Trophoblast cell (in vitro differentiated cells and primary cell): ENCODE measurements around the gene RAD9A.

Source experiments
- DNase-seq, 2 donors: peaks; one replicate each; pipeline ENCODE4 v3.0.0-alpha.2; 2016
- H2AFZ ChIP-seq: 2 replicates; pipeline ENCODE4 v1.6.1; 2013; ENCODE audit warnings: low read length, moderate library complexity, mild to moderate bottlenecking; ENCODE audit not compliant: insufficient read depth, poor library complexity
- H2AK5ac ChIP-seq: 2 replicates; pipeline ENCODE4 v1.6.1; 2013; ENCODE audit warnings: mild to moderate bottlenecking, low read length
- H2BK120ac ChIP-seq: 2 replicates; pipeline ENCODE4 v1.6.1; 2013; ENCODE audit warnings: low read length, mild to moderate bottlenecking, moderate library complexity; ENCODE audit not compliant: insufficient read depth, poor library complexity
- H2BK12ac ChIP-seq: 2 replicates; pipeline ENCODE4 v1.6.1; 2013; ENCODE audit warnings: mild to moderate bottlenecking, low read length, moderate library complexity
- H2BK5ac ChIP-seq: 2 replicates; pipeline ENCODE4 v1.6.1; 2013; ENCODE audit warnings: low read length, low read depth, moderate library complexity, mild to moderate bottlenecking; ENCODE audit not compliant: poor library complexity
- H3K14ac ChIP-seq: 2 replicates; pipeline ENCODE4 v1.6.1; 2013; ENCODE audit warnings: mild to moderate bottlenecking, low read length
- H3K18ac ChIP-seq: 2 replicates; pipeline ENCODE4 v1.6.1; 2013; ENCODE audit warnings: mild to moderate bottlenecking, low read length
- H3K23ac ChIP-seq: 2 replicates; pipeline ENCODE4 v1.6.1; 2013; ENCODE audit warnings: low read length
- H3K27ac ChIP-seq: 2 replicates; pipeline ENCODE4 v1.5.1; 2013; ENCODE audit warnings: low read depth, mild to moderate bottlenecking, inconsistent platforms, low read length, moderate library complexity
- H3K27me3 ChIP-seq: 2 replicates; pipeline ENCODE4 v1.6.1; 2013; ENCODE audit warnings: inconsistent platforms, mild to moderate bottlenecking, low read length, moderate library complexity; ENCODE audit not compliant: insufficient read depth
- H3K36me3 ChIP-seq, 2 experiments: 1 replicate in 1 of 2; 2 replicates in 1 of 2; pipeline ENCODE4 v1.6.1; 2013; ENCODE audit warnings: low read length in 2 of 2, mild to moderate bottlenecking in 2 of 2, moderate library complexity in 1 of 2; ENCODE audit not compliant: insufficient read depth in 2 of 2, control insufficient read depth in 1 of 2
- H3K4ac ChIP-seq: 2 replicates; pipeline ENCODE4 v1.6.1; 2013; ENCODE audit warnings: low read depth, mild to moderate bottlenecking, low read length, moderate library complexity
- H3K4me1 ChIP-seq, 2 experiments: 1 replicate in 1 of 2; 2 replicates in 1 of 2; pipeline ENCODE4 v1.6.1; 2013; ENCODE audit warnings: low read length in 2 of 2, mild to moderate bottlenecking in 2 of 2, moderate library complexity in 1 of 2; ENCODE audit not compliant: insufficient read depth in 2 of 2, control insufficient read depth in 1 of 2
- H3K4me2 ChIP-seq: 2 replicates; pipeline ENCODE4 v1.6.1; 2013; ENCODE audit warnings: inconsistent platforms, mild to moderate bottlenecking, low read length, moderate library complexity
- H3K4me3 ChIP-seq: 2 replicates; pipeline ENCODE4 v1.5.1; 2013; ENCODE audit warnings: mild to moderate bottlenecking, low read depth, low read length, inconsistent platforms
- H3K79me1 ChIP-seq: one replicate; pipeline ENCODE4 v1.6.1; 2013; ENCODE audit warnings: low read length
- H3K79me2 ChIP-seq: 2 replicates; pipeline ENCODE4 v1.6.1; 2013; ENCODE audit warnings: low read length, mild to moderate bottlenecking; ENCODE audit not compliant: control insufficient read depth, insufficient read depth, poor library complexity
- H3K9ac ChIP-seq: 2 replicates; pipeline ENCODE4 v1.6.1; 2013; ENCODE audit warnings: mild to moderate bottlenecking, low read length
- H3K9me3 ChIP-seq: 2 replicates; pipeline ENCODE4 v1.6.1; 2013; ENCODE audit warnings: low read depth, mild to moderate bottlenecking, control low read depth, inconsistent platforms, low read length; ENCODE audit not compliant: insufficient read depth
- H4K12ac ChIP-seq: 2 replicates; pipeline ENCODE4 v1.6.1; 2013; ENCODE audit warnings: low read depth, mild to moderate bottlenecking, low read length, moderate library complexity
- H4K8ac ChIP-seq: 2 replicates; pipeline ENCODE4 v1.6.1; 2013; ENCODE audit warnings: low read depth, mild to moderate bottlenecking, low read length, moderate library complexity
- H4K91ac ChIP-seq: one replicate; pipeline ENCODE4 v1.6.1; 2013; ENCODE audit warnings: low read depth, mild to moderate bottlenecking, low read length, moderate library complexity
- WGBS: extraction: QIAGEN DNeasy Blood & Tissue Kit; methylation state at CpG from one replicate; pipeline ENCODE4 v1.1.7; 2013; ENCODE audit warnings: missing lambda C conversion rate; ENCODE audit not compliant: insufficient read length, insufficient coverage; ENCODE audit errors: extremely low coverage; 5-methylcytosine and 5-hydroxymethylcytosine counted together

The RAD9A gene

GRCh38 chr11:67420147-67420645, 28.4 kb downstream of the RAD9A start:
- no peak overlapping the region for H2BK5ac ChIP-seq
- peaks cover 2% of the 10 kb centered on the region for H3K79me2 ChIP-seq
- DNase-seq, result no peak
- H3K27ac ChIP-seq, result peak overlapping the region; percentile 69
- H3K18ac ChIP-seq, result peak overlapping the region; percentile 51
- H2AFZ ChIP-seq, result peak overlapping the region; percentile 92
- peak overlapping the region; percentile 8 for H4K91ac ChIP-seq
- peaks cover 2% of the 10 kb centered on the region for H3K9me3 ChIP-seq
- H4K12ac ChIP-seq, result peak overlapping the region; percentile 47
- H3K14ac ChIP-seq, result peak overlapping the region; percentile 45
- no peak overlapping the region for H2BK120ac ChIP-seq
- peaks cover 2% of the 10 kb centered on the region for H3K79me1 ChIP-seq
- H3K4me1 ChIP-seq, result peaks cover 12 to 16% of the 10 kb centered on the region in 2 experiments
- peaks cover 1% of the 10 kb centered on the region for H3K27me3 ChIP-seq
- WGBS, result no CpG with 5 or more reads among the region's 15 CpGs
- no peak overlapping the region for H3K23ac ChIP-seq
- peak overlapping the region; percentile 98 for H3K4me2 ChIP-seq
- peak overlapping the region; percentile 72 for H4K8ac ChIP-seq
- peak overlapping the region; percentile 16 for H3K4ac ChIP-seq
- no peaks in the 10 kb centered on the region for H3K36me3 ChIP-seq
- H3K9ac ChIP-seq, result peak overlapping the region; percentile 39
- H2BK12ac ChIP-seq, result no peak overlapping the region
- peak overlapping the region; percentile 74 for H3K4me3 ChIP-seq
- H2AK5ac ChIP-seq, result peak overlapping the region; percentile 88

- Histone ChIP-seq H4K91ac (peak overlapping the region; percentile 52), H2BK5ac (peak overlapping the region; percentile 31), H3K4ac (peak overlapping the region; percentile 39), H3K14ac (peak overlapping the region; percentile 91), H2BK12ac (peak overlapping the region; percentile 28), H3K79me2 (peaks cover 2% of the 10 kb centered on the region), H3K18ac (peak overlapping the region; percentile 68), H4K12ac (peak overlapping the region; percentile 72), H2BK120ac (no peak overlapping the region), H2AK5ac (peak overlapping the region; percentile 88), H2AFZ (peak overlapping the region; percentile 92), H3K4me1 (peaks cover 12 to 14% of the 10 kb centered on the region in 2 experiments), H4K8ac (peak overlapping the region; percentile 91), H3K27me3 (no peaks in the 10 kb centered on the region), H3K36me3 (no peaks in the 10 kb centered on the region), H3K23ac (no peak overlapping the region), H3K4me2 (peak overlapping the region; percentile 98), H3K4me3 (peak overlapping the region; percentile 74), H3K27ac (peak overlapping the region; percentile 69), H3K79me1 (peaks cover 2% of the 10 kb centered on the region), H3K9me3 (peaks cover 2% of the 10 kb centered on the region), H3K9ac (peak overlapping the region; percentile 69)
- no CpG with 5 or more reads among the region's 97 CpGs for WGBS
- DNase-seq, result peak; percentile 95 to 98
Observed at GRCh38 chr11:67420646-67421429, 29.1 kb downstream of the RAD9A start.

GRCh38 chr11:67421430-67422031, 29.7 kb downstream of the RAD9A start:
- H3K4me1 ChIP-seq, result peaks cover 12% of the 10 kb centered on the region in 2 experiments
- H4K8ac ChIP-seq, result peak overlapping the region; percentile 91
- H2AK5ac ChIP-seq, result no peak overlapping the region
- no peak overlapping the region for H2BK5ac ChIP-seq
- no peak overlapping the region for H2BK12ac ChIP-seq
- H3K4me2 ChIP-seq, result peak overlapping the region; percentile 50
- no peak for DNase-seq
- no peak overlapping the region for H3K4ac ChIP-seq
- no peaks in the 10 kb centered on the region for H3K27me3 ChIP-seq
- H3K79me1 ChIP-seq, result peaks cover 2% of the 10 kb centered on the region
- peaks cover 2% of the 10 kb centered on the region for H3K9me3 ChIP-seq
- H2BK120ac ChIP-seq, result no peak overlapping the region
- H4K91ac ChIP-seq, result peak overlapping the region; percentile 13
- peak overlapping the region; percentile 72 for H4K12ac ChIP-seq
- peaks cover 2% of the 10 kb centered on the region for H3K79me2 ChIP-seq
- no peak overlapping the region for H3K4me3 ChIP-seq
- WGBS, result no CpG with 5 or more reads among the region's 22 CpGs
- no peaks in the 10 kb centered on the region for H3K36me3 ChIP-seq
- no peak overlapping the region for H3K14ac ChIP-seq
- H2AFZ ChIP-seq, result peak overlapping the region; percentile 57
- peak overlapping the region; percentile 29 for H3K18ac ChIP-seq
- H3K23ac ChIP-seq, result no peak overlapping the region
- no peak overlapping the region for H3K27ac ChIP-seq
- H3K9ac ChIP-seq, result no peak overlapping the region

- H3K14ac ChIP-seq, result no peak overlapping the region
- H3K4ac ChIP-seq, result no peak overlapping the region
- H2BK12ac ChIP-seq, result no peak overlapping the region
- no peak overlapping the region for H4K91ac ChIP-seq
- H3K27me3 ChIP-seq, result no peaks in the 10 kb centered on the region
- H3K4me1 ChIP-seq, result peaks cover 12 to 15% of the 10 kb centered on the region in 2 experiments
- no peaks in the 10 kb centered on the region for H3K36me3 ChIP-seq
- no peak overlapping the region for H2BK5ac ChIP-seq
- H4K12ac ChIP-seq, result no peak overlapping the region
- no peak overlapping the region for H2AK5ac ChIP-seq
- no peak overlapping the region for H3K4me2 ChIP-seq
- H3K79me2 ChIP-seq, result peaks cover 2% of the 10 kb centered on the region
- no CpG with 5 or more reads among the region's 6 CpGs for WGBS
- H3K18ac ChIP-seq, result no peak overlapping the region
- H3K27ac ChIP-seq, result no peak overlapping the region
- no peak overlapping the region for H3K23ac ChIP-seq
- peak in 1 of 2 donors; percentile 41 for DNase-seq
- peaks cover 3% of the 10 kb centered on the region for H3K79me1 ChIP-seq
- H3K4me3 ChIP-seq, result no peak overlapping the region
- H4K8ac ChIP-seq, result no peak overlapping the region
- H2BK120ac ChIP-seq, result no peak overlapping the region
- peaks cover 2% of the 10 kb centered on the region for H3K9me3 ChIP-seq
- H3K9ac ChIP-seq, result no peak overlapping the region
- no peak overlapping the region for H2AFZ ChIP-seq
Observed at GRCh38 chr11:67422891-67423290, 31.1 kb downstream of the RAD9A start.
